ENCODE results near the gene CD1D.

GRCh38 chr1:158227904-158228623, 47.4 kb downstream of the CD1D start:
- TF ChIP-seq CTCF (IDR thresholded peaks at IDR 0.05) (no peak), POLR2A (IDR thresholded peaks at IDR 0.05) (no peak)

Data from Peyer's patch (tissue), 4 donors.